Measurements from ENCODE around the gene SLC44A1.

SLC44A1 gene

GRCh38 chr9:105299190-105299854 lies 54.9 kb downstream of the SLC44A1 start:
- DNase-seq (ENCODE audit: low read depth in 2 of 2): no peak

GRCh38 chr9:105302728-105303127 lies 58.3 kb downstream of the SLC44A1 start:
- no peak for DNase-seq (ENCODE audit: low read depth in 2 of 2)

- no peak for DNase-seq (ENCODE audit: low read depth in 2 of 2)
Measured at GRCh38 chr9:105305856-105306255, 61.4 kb downstream of the SLC44A1 start.

GRCh38 chr9:105306351-105307140 lies 62.1 kb downstream of the SLC44A1 start:
- DNase-seq (ENCODE audit: low read depth in 2 of 2): no peak

- DNase-seq (ENCODE audit: low read depth in 2 of 2): no peak
Measured at GRCh38 chr9:105307591-105308130, 63.2 kb downstream of the SLC44A1 start.

GRCh38 chr9:105308461-105309341 lies 64.2 kb downstream of the SLC44A1 start:
- no peak for DNase-seq (ENCODE audit: low read depth in 2 of 2)

- no peak for DNase-seq (ENCODE audit: low read depth in 2 of 2)
Measured at GRCh38 chr9:105309531-105309931, 65.1 kb downstream of the SLC44A1 start.

- no peak for DNase-seq (ENCODE audit: low read depth in 2 of 2)
Measured at GRCh38 chr9:105311306-105311705, 66.9 kb downstream of the SLC44A1 start.

GRCh38 chr9:105313238-105313637 lies 68.8 kb downstream of the SLC44A1 start:
- no peak for DNase-seq (ENCODE audit: low read depth in 2 of 2)

- no peak for DNase-seq (ENCODE audit: low read depth in 2 of 2)
Measured at GRCh38 chr9:105316703-105317102, 72.3 kb downstream of the SLC44A1 start.

GRCh38 chr9:105318729-105319191 lies 74.3 kb downstream of the SLC44A1 start:
- no peak for DNase-seq (ENCODE audit: low read depth in 2 of 2)

- DNase-seq (ENCODE audit: low read depth in 2 of 2): no peak
Measured at GRCh38 chr9:105319202-105319813, 74.9 kb downstream of the SLC44A1 start.

GRCh38 chr9:105320568-105320967 lies 76.1 kb downstream of the SLC44A1 start:
- DNase-seq (ENCODE audit: low read depth in 2 of 2): no peak

GRCh38 chr9:105328296-105328695 lies 83.8 kb downstream of the SLC44A1 start:
- no peak for DNase-seq (ENCODE audit: low read depth in 2 of 2)

GRCh38 chr9:105328872-105329718 lies 84.6 kb downstream of the SLC44A1 start:
- DNase-seq (ENCODE audit: low read depth in 2 of 2): no peak

GRCh38 chr9:105329719-105330062 lies 85.2 kb downstream of the SLC44A1 start:
- DNase-seq (ENCODE audit: low read depth in 2 of 2): no peak

- DNase-seq (ENCODE audit: low read depth in 2 of 2): no peak
Measured at GRCh38 chr9:105330201-105330600, 85.8 kb downstream of the SLC44A1 start.

GRCh38 chr9:105330755-105331154 lies 86.3 kb downstream of the SLC44A1 start:
- no peak for DNase-seq (ENCODE audit: low read depth in 2 of 2)

GRCh38 chr9:105331160-105331559 lies 86.7 kb downstream of the SLC44A1 start:
- no peak for DNase-seq (ENCODE audit: low read depth in 2 of 2)

GRCh38 chr9:105331755-105332154 lies 87.3 kb downstream of the SLC44A1 start:
- no peak for DNase-seq (ENCODE audit: low read depth in 2 of 2)

- no peak for DNase-seq (ENCODE audit: low read depth in 2 of 2)
Measured at GRCh38 chr9:105332471-105332870, 88.0 kb downstream of the SLC44A1 start.
